Mesenchymal stem cell (in vitro differentiated cells and primary cell): ENCODE data around the gene LDLRAD2.

Experiments
- DNase-seq: peaks from one replicate; pipeline ENCODE4 v3.0.0-alpha.2; 2013
- H2AFZ ChIP-seq: one replicate; pipeline ENCODE4 v1.6.1; 2013; ENCODE audit warnings: low read depth, mild to moderate bottlenecking, control low read depth, inconsistent platforms, low read length, moderate library complexity
- H2AK5ac ChIP-seq: 2 replicates; pipeline ENCODE4 v1.6.1; 2013; ENCODE audit warnings: low read length, moderate library complexity, mild to moderate bottlenecking, inconsistent platforms; ENCODE audit not compliant: severe bottlenecking
- H2BK120ac ChIP-seq: one replicate; pipeline ENCODE4 v1.6.1; 2013; ENCODE audit warnings: low read depth, mild to moderate bottlenecking, inconsistent platforms, low read length, moderate library complexity
- H2BK12ac ChIP-seq, 2 experiments: one replicate each; pipeline ENCODE4 v1.6.1; 2013; ENCODE audit warnings: inconsistent platforms in 2 of 2, low read length in 2 of 2, mild to moderate bottlenecking in 2 of 2, moderate library complexity in 2 of 2, control low read depth in 1 of 2
- H2BK15ac ChIP-seq: one replicate; pipeline ENCODE4 v1.6.1; 2013; ENCODE audit warnings: mild to moderate bottlenecking, low read depth, inconsistent platforms; ENCODE audit not compliant: poor library complexity, severe bottlenecking
- H2BK5ac ChIP-seq: 2 replicates; pipeline ENCODE4 v1.6.1; 2013; ENCODE audit warnings: low read depth, mild to moderate bottlenecking, low read length, control low read depth, inconsistent platforms; ENCODE audit not compliant: poor library complexity, severe bottlenecking
- H3K14ac ChIP-seq, 2 experiments: one replicate each; pipeline ENCODE4 v1.6.1; 2013; ENCODE audit warnings: inconsistent platforms in 2 of 2, low read length in 2 of 2, control low read depth in 1 of 2, mild to moderate bottlenecking in 1 of 2, moderate library complexity in 1 of 2
- H3K18ac ChIP-seq, 2 experiments: one replicate each; pipeline ENCODE4 v1.6.1; 2013; ENCODE audit warnings: inconsistent platforms in 2 of 2, low read length in 2 of 2, control low read depth in 1 of 2, low read depth in 1 of 2, mild to moderate bottlenecking in 1 of 2
- H3K23ac ChIP-seq, 2 experiments: one replicate each; pipeline ENCODE4 v1.6.1; 2013; ENCODE audit warnings: inconsistent platforms in 2 of 2, low read length in 2 of 2, mild to moderate bottlenecking in 2 of 2, moderate library complexity in 2 of 2, control low read depth in 1 of 2
- H3K27ac ChIP-seq: 2 replicates; pipeline ENCODE4 v1.5.1; 2013; ENCODE audit warnings: mild to moderate bottlenecking, moderate library complexity, low read length, control low read depth, inconsistent platforms; ENCODE audit not compliant: poor library complexity, severe bottlenecking
- H3K27me3 ChIP-seq, 2 experiments: 2 replicates each; pipeline versions ENCODE4 v1.6.1 to v1.7.0; 2013; ENCODE audit warnings: low read length in 2 of 2, mild to moderate bottlenecking in 2 of 2, moderate library complexity in 2 of 2, control low read depth in 1 of 2, inconsistent platforms in 1 of 2; ENCODE audit not compliant: control insufficient read depth in 1 of 2, insufficient read depth in 1 of 2
- H3K36me3 ChIP-seq, 2 experiments: 2 replicates each; pipeline versions ENCODE4 v1.6.1 to v1.7.0; 2013; ENCODE audit warnings: low read length in 2 of 2, control low read depth in 1 of 2, inconsistent platforms in 1 of 2, low read depth in 1 of 2, mild to moderate bottlenecking in 1 of 2; ENCODE audit not compliant: insufficient read depth in 2 of 2, control insufficient read depth in 1 of 2
- H3K4ac ChIP-seq, 2 experiments: one replicate each; pipeline ENCODE4 v1.6.1; 2013; ENCODE audit warnings: inconsistent platforms in 2 of 2, low read length in 2 of 2, mild to moderate bottlenecking in 2 of 2, moderate library complexity in 2 of 2, control low read depth in 1 of 2, low read depth in 1 of 2
- H3K4me1 ChIP-seq: 2 replicates; pipeline ENCODE4 v1.6.1; 2013; ENCODE audit warnings: low read depth, low read length, control low read depth; ENCODE audit not compliant: control insufficient read depth, insufficient read depth
- H3K4me2 ChIP-seq: 2 replicates; pipeline ENCODE4 v1.6.1; 2013; ENCODE audit warnings: low read length, mild to moderate bottlenecking, inconsistent platforms; ENCODE audit not compliant: poor library complexity, severe bottlenecking
- H3K4me3 ChIP-seq, 2 experiments: 2 replicates each; pipeline versions ENCODE4 v1.5.1 to v1.7.0; 2013; ENCODE audit warnings: low read length in 2 of 2, mild to moderate bottlenecking in 2 of 2, control low read depth in 1 of 2, low read depth in 1 of 2; ENCODE audit not compliant: insufficient read depth in 1 of 2
- H3K79me1 ChIP-seq: replicated peaks from 2 replicates; pipeline ENCODE4 v1.6.1; 2013; ENCODE audit warnings: mild to moderate bottlenecking, control low read depth, low read length, inconsistent platforms; ENCODE audit not compliant: poor library complexity, severe bottlenecking
- H3K9ac ChIP-seq: 2 replicates; pipeline ENCODE4 v1.7.0; 2013; ENCODE audit warnings: mild to moderate bottlenecking, low read length, moderate library complexity
- H3K9me3 ChIP-seq: 2 replicates; pipeline ENCODE4 v1.7.0; 2013; ENCODE audit warnings: mild to moderate bottlenecking, low read length; ENCODE audit not compliant: control insufficient read depth
- H4K8ac ChIP-seq: one replicate; pipeline ENCODE4 v1.6.1; 2013; ENCODE audit warnings: inconsistent platforms, mild to moderate bottlenecking, low read length, moderate library complexity
- H4K91ac ChIP-seq: one replicate; pipeline ENCODE4 v1.6.1; 2013; ENCODE audit warnings: mild to moderate bottlenecking, low read length, inconsistent platforms
- WGBS: methylation state at CpG from one replicate; pipeline ENCODE4 v1.1.7; 2013; ENCODE audit warnings: mixed read lengths; 5-methylcytosine and 5-hydroxymethylcytosine counted together

The LDLRAD2 gene

GRCh38 chr1:21834666-21835065 is 22.6 kb downstream of the LDLRAD2 start:
- no peaks in the 10 kb centered on the region for H3K27me3 ChIP-seq
- no peak overlapping the region for H3K27ac ChIP-seq
- H2BK120ac ChIP-seq: no peak overlapping the region
- no peak overlapping the region for H2BK12ac ChIP-seq
- peaks cover 2% of the 10 kb centered on the region for H3K4me1 ChIP-seq
- H3K4ac ChIP-seq: no peak overlapping the region
- no peak overlapping the region for H2BK5ac ChIP-seq
- H2BK15ac ChIP-seq: no peak overlapping the region
- H3K4me3 ChIP-seq: no peak overlapping the region
- no peak overlapping the region for H4K91ac ChIP-seq
- DNase-seq: no peak
- H2AK5ac ChIP-seq: no peak overlapping the region
- no peak overlapping the region for H2AFZ ChIP-seq
- peaks cover 21% of the 10 kb centered on the region for H3K79me1 ChIP-seq
- no peak overlapping the region for H3K18ac ChIP-seq
- H3K9me3 ChIP-seq: no peaks in the 10 kb centered on the region
- H3K23ac ChIP-seq: no peak overlapping the region
- no peak overlapping the region for H3K9ac ChIP-seq
- no peak overlapping the region for H4K8ac ChIP-seq
- peaks cover 95 to 96% of the 10 kb centered on the region in 2 experiments for H3K36me3 ChIP-seq
- no peak overlapping the region for H3K4me2 ChIP-seq
- 95% methylated on average over 14 of the region's 16 CpGs for WGBS
- H3K14ac ChIP-seq: no peak overlapping the region

- H3K4me3 ChIP-seq: no peak overlapping the region
- no peak overlapping the region for H3K9ac ChIP-seq
- no peaks in the 10 kb centered on the region for H3K9me3 ChIP-seq
- H2AK5ac ChIP-seq: no peak overlapping the region
- H2BK12ac ChIP-seq: no peak overlapping the region
- H2BK120ac ChIP-seq: no peak overlapping the region
- no peak for DNase-seq
- no peak overlapping the region for H2BK15ac ChIP-seq
- peaks cover 16% of the 10 kb centered on the region for H3K79me1 ChIP-seq
- H3K4ac ChIP-seq: no peak overlapping the region
- H3K27me3 ChIP-seq: no peaks in the 10 kb centered on the region
- no peak overlapping the region for H2BK5ac ChIP-seq
- H3K18ac ChIP-seq: no peak overlapping the region
- no peak overlapping the region for H4K91ac ChIP-seq
- no peak overlapping the region for H3K23ac ChIP-seq
- no peak overlapping the region for H2AFZ ChIP-seq
- 100% methylated on average over 2 of the region's 4 CpGs for WGBS
- no peak overlapping the region for H3K14ac ChIP-seq
- H3K4me2 ChIP-seq: no peak overlapping the region
- H3K4me1 ChIP-seq: peaks cover 2% of the 10 kb centered on the region
- peaks cover 93% of the 10 kb centered on the region in 2 experiments for H3K36me3 ChIP-seq
- no peak overlapping the region for H4K8ac ChIP-seq
- H3K27ac ChIP-seq: no peak overlapping the region
Observed at GRCh38 chr1:21836010-21836409, 23.9 kb downstream of the LDLRAD2 start.

GRCh38 chr1:21836729-21837128 is 24.7 kb downstream of the LDLRAD2 start:
- H3K27me3 ChIP-seq: no peaks in the 10 kb centered on the region
- H3K36me3 ChIP-seq: peaks cover 93% of the 10 kb centered on the region in 2 experiments
- no peak overlapping the region for H2BK5ac ChIP-seq
- H2BK120ac ChIP-seq: no peak overlapping the region
- H2AFZ ChIP-seq: no peak overlapping the region
- H3K9me3 ChIP-seq: no peaks in the 10 kb centered on the region
- H4K91ac ChIP-seq: no peak overlapping the region
- H3K4me1 ChIP-seq: no peaks in the 10 kb centered on the region
- H3K18ac ChIP-seq: no peak overlapping the region
- H3K4ac ChIP-seq: no peak overlapping the region
- DNase-seq: no peak
- H2BK12ac ChIP-seq: no peak overlapping the region
- H3K9ac ChIP-seq: no peak overlapping the region
- H3K79me1 ChIP-seq: peaks cover 15% of the 10 kb centered on the region
- H3K4me2 ChIP-seq: no peak overlapping the region
- no peak overlapping the region for H3K14ac ChIP-seq
- no peak overlapping the region for H2AK5ac ChIP-seq
- H3K23ac ChIP-seq: no peak overlapping the region
- 95% methylated on average over 11 of the region's 13 CpGs for WGBS
- H3K27ac ChIP-seq: no peak overlapping the region
- H4K8ac ChIP-seq: peak overlapping the region; percentile 19
- no peak overlapping the region for H2BK15ac ChIP-seq
- H3K4me3 ChIP-seq: no peak overlapping the region

GRCh38 chr1:21837476-21837875 is 25.4 kb downstream of the LDLRAD2 start:
- WGBS: 96% methylated on average over 10 of the region's 10 CpGs
- H2BK15ac ChIP-seq: no peak overlapping the region
- DNase-seq: no peak
- no peak overlapping the region for H4K8ac ChIP-seq
- H3K14ac ChIP-seq: no peak overlapping the region
- H3K4me2 ChIP-seq: no peak overlapping the region
- H2BK5ac ChIP-seq: no peak overlapping the region
- no peaks in the 10 kb centered on the region for H3K9me3 ChIP-seq
- no peak overlapping the region for H4K91ac ChIP-seq
- no peak overlapping the region for H2AK5ac ChIP-seq
- no peak overlapping the region for H2AFZ ChIP-seq
- no peaks in the 10 kb centered on the region for H3K27me3 ChIP-seq
- no peak overlapping the region for H3K27ac ChIP-seq
- H3K9ac ChIP-seq: no peak overlapping the region
- H3K23ac ChIP-seq: no peak overlapping the region
- no peak overlapping the region for H3K4me3 ChIP-seq
- H3K79me1 ChIP-seq: peaks cover 17% of the 10 kb centered on the region
- no peak overlapping the region for H2BK120ac ChIP-seq
- peaks cover 93% of the 10 kb centered on the region in 2 experiments for H3K36me3 ChIP-seq
- no peaks in the 10 kb centered on the region for H3K4me1 ChIP-seq
- no peak overlapping the region for H3K18ac ChIP-seq
- H2BK12ac ChIP-seq: no peak overlapping the region
- H3K4ac ChIP-seq: no peak overlapping the region
